Effector memory CD8-positive, alpha-beta T cell (primary cell): ENCODE results near the gene BPIFA2.

Source experiments
- ATAC-seq: fragments of 150-1000 bp; cut with Tn5 transposase; replicated peaks from 2 replicates; pipeline ENCODE4 v1.10.0; 2021; ENCODE audit warnings: mild to moderate bottlenecking, moderate library complexity
- DNase-seq, 3 experiments: peaks; one replicate each; pipeline ENCODE4 v3.0.0; 2021
- H3K27ac Mint-ChIP-seq, 2 donors: one replicate each; pipeline ENCODE4 v1.8.0; 2022; ENCODE audit warnings: mild to moderate bottlenecking in 2 of 2, mixed read lengths in 2 of 2, moderate library complexity in 2 of 2
- H3K27me3 Mint-ChIP-seq, 2 donors: one replicate each; pipeline ENCODE4 v1.8.0; 2022; ENCODE audit warnings: mixed read lengths in 2 of 2
- H3K36me3 Mint-ChIP-seq: one replicate; pipeline ENCODE4 v1.8.0; 2022; ENCODE audit warnings: mild to moderate bottlenecking, moderate library complexity, mixed read lengths; ENCODE audit not compliant: insufficient read depth
- H3K4me1 Mint-ChIP-seq, 2 donors: one replicate each; pipeline ENCODE4 v1.8.0; 2022; ENCODE audit warnings: low read depth in 2 of 2, mixed read lengths in 2 of 2
- H3K4me3 Mint-ChIP-seq, 2 donors: one replicate each; pipeline ENCODE4 v1.8.0; 2022; ENCODE audit warnings: mild to moderate bottlenecking in 2 of 2, mixed read lengths in 2 of 2, moderate library complexity in 2 of 2
- H3K9me3 Mint-ChIP-seq, 2 donors: one replicate each; pipeline ENCODE4 v1.8.0; 2022; ENCODE audit warnings: mixed read lengths in 2 of 2

BPIFA2 gene

DNA sequence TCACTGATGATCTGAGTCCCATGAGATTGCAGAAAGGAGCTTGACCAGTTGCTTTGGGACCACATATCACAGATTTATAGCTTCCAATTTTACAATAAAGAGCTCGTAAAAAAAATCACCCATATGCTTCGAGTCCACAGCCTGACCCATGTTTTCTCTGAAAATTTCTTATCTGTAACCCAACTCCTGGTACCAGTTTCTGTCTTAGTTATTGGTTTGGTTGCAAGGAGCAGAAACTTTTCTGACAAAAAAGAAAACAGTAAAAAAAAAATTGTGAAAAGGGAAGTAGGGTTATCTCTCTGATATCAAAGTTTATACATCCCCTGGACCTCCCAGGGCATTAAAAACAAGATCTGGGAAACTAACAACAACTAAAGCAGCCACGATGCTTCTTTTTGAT, 30.8 kb upstream of the BPIFA2 start:
- H3K4me1 Mint-ChIP-seq, result no peaks in the 10 kb centered on the region
- no peak overlapping the region for H3K4me3 Mint-ChIP-seq
- ATAC-seq (no peak), DNase-seq (no peak)
- peaks cover 13 to 14% of the 10 kb centered on the region in 2 donors for H3K27me3 Mint-ChIP-seq
- H3K27ac Mint-ChIP-seq, result no peak overlapping the region
- H3K36me3 Mint-ChIP-seq, result no peaks in the 10 kb centered on the region
- H3K9me3 Mint-ChIP-seq, result no peaks in the 10 kb centered on the region

- Mint-ChIP-seq H3K4me1 (no peaks in the 10 kb centered on the region), H3K27ac (no peak overlapping the region), H3K9me3 (no peaks in the 10 kb centered on the region), H3K27me3 (peaks cover 6 to 19% of the 10 kb centered on the region in 2 donors), H3K36me3 (no peaks in the 10 kb centered on the region), H3K4me3 (no peak overlapping the region)
- no peak for DNase-seq
- ATAC-seq, result no peak
Measured at GRCh38 chr20:33139467-33139866, 28.5 kb upstream of the BPIFA2 start.

DNA sequence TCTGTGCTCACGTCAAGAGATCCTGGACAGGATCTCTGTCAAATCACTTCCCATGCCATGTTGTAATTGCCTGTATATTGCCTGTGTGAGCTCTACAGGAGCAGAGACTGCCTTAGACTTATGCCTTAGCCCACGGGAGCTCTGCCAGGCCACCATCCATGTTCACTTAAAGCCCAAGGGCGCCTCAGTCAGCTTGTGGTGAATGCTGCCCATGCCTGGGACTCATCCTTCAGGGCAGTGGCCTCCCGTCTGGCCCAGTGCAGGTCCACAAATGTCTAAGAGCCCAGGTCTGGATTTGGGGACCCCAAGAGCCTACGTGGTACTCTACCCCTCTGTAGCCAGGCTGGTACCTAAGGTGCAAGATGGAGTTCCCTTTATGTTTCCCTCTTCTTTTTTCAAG, 22.4 kb upstream of the BPIFA2 start:
- no peak for DNase-seq

GRCh38 chr20:33147299-33147698, 20.7 kb upstream of the BPIFA2 start:
- H3K4me1 Mint-ChIP-seq, result no peaks in the 10 kb centered on the region
- no peak for ATAC-seq

More for the DNA sequence above, 22.4 kb upstream of the BPIFA2 start:
- Mint-ChIP-seq H3K4me1 (no peaks in the 10 kb centered on the region), H3K27me3 (peaks cover 47 to 58% of the 10 kb centered on the region in 2 donors), H3K27ac (no peak overlapping the region), H3K36me3 (no peaks in the 10 kb centered on the region), H3K9me3 (peaks cover 0 to 2% of the 10 kb centered on the region in 2 donors), H3K4me3 (no peak overlapping the region)
- ATAC-seq, result no peak

GRCh38 chr20:33148040-33148439, 19.9 kb upstream of the BPIFA2 start:
- H3K9me3 Mint-ChIP-seq, result peaks cover 0 to 2% of the 10 kb centered on the region in 2 donors
- H3K36me3 Mint-ChIP-seq, result no peaks in the 10 kb centered on the region
- DNase-seq (no peak), ATAC-seq (no peak)
- H3K4me3 Mint-ChIP-seq, result no peak overlapping the region
- peaks cover 52 to 67% of the 10 kb centered on the region in 2 donors for H3K27me3 Mint-ChIP-seq
- H3K27ac Mint-ChIP-seq, result no peak overlapping the region
- H3K4me1 Mint-ChIP-seq, result no peaks in the 10 kb centered on the region

More at GRCh38 chr20:33147299-33147698, 20.7 kb upstream of the BPIFA2 start:
- DNase-seq, result no peak
- peaks cover 47 to 64% of the 10 kb centered on the region in 2 donors for H3K27me3 Mint-ChIP-seq
- H3K27ac Mint-ChIP-seq, result no peak overlapping the region
- H3K9me3 Mint-ChIP-seq, result peaks cover 0 to 2% of the 10 kb centered on the region in 2 donors
- H3K4me3 Mint-ChIP-seq, result no peak overlapping the region
- H3K36me3 Mint-ChIP-seq, result no peaks in the 10 kb centered on the region

GRCh38 chr20:33154252-33154651, 13.7 kb upstream of the BPIFA2 start:
- Mint-ChIP-seq H3K27me3 (peaks cover 30 to 48% of the 10 kb centered on the region in 2 donors), H3K27ac (no peak overlapping the region), H3K4me3 (no peak overlapping the region), H3K4me1 (no peaks in the 10 kb centered on the region), H3K9me3 (no peaks in the 10 kb centered on the region), H3K36me3 (no peaks in the 10 kb centered on the region)
- DNase-seq (no peak), ATAC-seq (no peak)

GRCh38 chr20:33158637-33159385, 9.1 kb upstream of the BPIFA2 start:
- H3K4me3 Mint-ChIP-seq, result no peak overlapping the region
- peaks cover 34 to 46% of the 10 kb centered on the region in 2 donors for H3K27me3 Mint-ChIP-seq
- ATAC-seq (no peak), DNase-seq (no peak)
- H3K9me3 Mint-ChIP-seq, result no peaks in the 10 kb centered on the region
- H3K27ac Mint-ChIP-seq, result no peak overlapping the region
- H3K4me1 Mint-ChIP-seq, result no peaks in the 10 kb centered on the region
- peaks cover 3% of the 10 kb centered on the region for H3K36me3 Mint-ChIP-seq

GRCh38 chr20:33159713-33160112, 8.2 kb upstream of the BPIFA2 start:
- Mint-ChIP-seq H3K4me1 (no peaks in the 10 kb centered on the region), H3K4me3 (no peak overlapping the region), H3K9me3 (no peaks in the 10 kb centered on the region), H3K27ac (no peak overlapping the region), H3K36me3 (peaks cover 3% of the 10 kb centered on the region), H3K27me3 (peaks cover 25 to 46% of the 10 kb centered on the region in 2 donors)
- DNase-seq, result no peak
- ATAC-seq, result no peak

DNA sequence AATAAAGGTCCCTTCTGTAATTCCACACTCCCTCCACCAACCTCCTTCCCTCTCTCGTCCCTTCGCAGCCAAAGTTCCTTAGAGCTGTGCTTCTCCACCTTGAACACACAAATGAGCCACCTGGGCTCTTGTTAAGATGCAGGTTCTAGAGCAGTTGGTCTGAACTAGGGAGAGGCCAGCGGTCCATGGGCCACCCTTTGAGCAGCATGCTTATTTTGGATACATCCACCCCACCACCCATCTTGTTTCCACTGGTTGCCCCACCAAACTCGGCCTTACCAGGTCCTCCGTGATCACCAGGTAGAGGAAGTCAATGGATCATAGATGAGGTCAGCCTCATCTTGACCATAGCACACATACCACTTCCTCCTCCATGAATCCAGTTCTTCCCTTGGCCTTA, 7.3 kb upstream of the BPIFA2 start:
- DNase-seq (no peak), ATAC-seq (no peak)
- Mint-ChIP-seq H3K27ac (no peak overlapping the region), H3K27me3 (peaks cover 28 to 52% of the 10 kb centered on the region in 2 donors), H3K4me1 (no peaks in the 10 kb centered on the region), H3K9me3 (no peaks in the 10 kb centered on the region), H3K4me3 (no peak overlapping the region), H3K36me3 (peaks cover 3% of the 10 kb centered on the region)

DNA sequence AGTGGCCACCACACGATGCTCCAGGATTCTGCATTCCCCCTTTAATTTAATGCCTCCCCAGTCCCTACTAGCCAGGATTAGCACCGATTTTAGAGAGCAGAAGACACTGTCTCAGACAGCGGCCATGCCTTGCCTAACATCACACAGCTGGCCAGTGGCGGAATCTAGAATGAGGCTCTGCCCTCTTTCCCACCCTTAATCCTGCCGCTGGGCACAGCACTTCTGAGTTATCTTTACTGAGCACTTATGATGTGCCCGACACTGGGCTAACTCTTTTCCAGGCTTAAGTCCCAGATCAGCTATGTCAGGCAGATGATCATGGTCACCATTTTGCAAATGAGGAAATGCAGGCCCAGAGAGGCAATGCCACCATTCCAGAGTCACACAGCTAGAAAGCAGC, 5.6 kb upstream of the BPIFA2 start:
- Mint-ChIP-seq H3K27me3 (peaks cover 27 to 62% of the 10 kb centered on the region in 2 donors), H3K27ac (no peak overlapping the region), H3K4me1 (no peaks in the 10 kb centered on the region), H3K36me3 (peaks cover 3% of the 10 kb centered on the region), H3K4me3 (no peak overlapping the region), H3K9me3 (no peaks in the 10 kb centered on the region)
- ATAC-seq (no peak), DNase-seq (no peak)

DNA sequence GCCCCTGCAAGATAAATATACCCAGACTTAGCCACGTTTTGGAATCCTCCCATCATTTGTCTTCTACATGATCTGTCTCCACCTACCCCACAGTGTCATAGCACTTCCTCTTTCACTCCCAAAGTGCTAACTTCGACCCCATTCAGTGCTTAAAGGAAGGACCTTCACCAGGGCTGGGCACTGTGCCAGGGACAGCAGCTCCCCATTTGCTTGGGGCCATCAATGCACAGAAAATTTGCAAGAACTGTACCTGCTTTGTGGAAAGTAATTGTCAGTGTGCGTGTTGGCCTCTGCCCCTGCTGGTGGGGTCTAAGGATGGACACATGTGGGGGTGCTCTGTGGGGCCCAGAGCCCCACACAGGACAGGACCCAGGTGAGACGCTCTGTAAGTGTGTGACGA, 5.2 kb upstream of the BPIFA2 start:
- H3K27ac Mint-ChIP-seq, result no peak overlapping the region
- H3K4me3 Mint-ChIP-seq, result no peak overlapping the region

GRCh38 chr20:33163856-33164762, 3.9 kb upstream of the BPIFA2 start:
- no peaks in the 10 kb centered on the region for H3K9me3 Mint-ChIP-seq
- DNase-seq (no peak), ATAC-seq (no peak)
- H3K36me3 Mint-ChIP-seq, result peaks cover 3% of the 10 kb centered on the region
- no peak overlapping the region for H3K27ac Mint-ChIP-seq
- no peak overlapping the region for H3K4me3 Mint-ChIP-seq
- H3K4me1 Mint-ChIP-seq, result no peaks in the 10 kb centered on the region
- H3K27me3 Mint-ChIP-seq, result peaks cover 30 to 73% of the 10 kb centered on the region in 2 donors

More for the DNA sequence above, 5.2 kb upstream of the BPIFA2 start:
- Mint-ChIP-seq H3K36me3 (peaks cover 3% of the 10 kb centered on the region), H3K4me1 (no peaks in the 10 kb centered on the region), H3K27me3 (peaks cover 25 to 66% of the 10 kb centered on the region in 2 donors), H3K9me3 (no peaks in the 10 kb centered on the region)
- no peak for ATAC-seq
- no peak for DNase-seq

- no peak for DNase-seq
- Mint-ChIP-seq H3K27ac (no peak overlapping the region), H3K36me3 (peaks cover 3% of the 10 kb centered on the region), H3K27me3 (peaks cover 30 to 73% of the 10 kb centered on the region in 2 donors), H3K4me3 (no peak overlapping the region), H3K9me3 (no peaks in the 10 kb centered on the region), H3K4me1 (no peaks in the 10 kb centered on the region)
- no peak for ATAC-seq
Measured at GRCh38 chr20:33164763-33165095, 3.2 kb upstream of the BPIFA2 start.
